ENCODE data around the gene QRICH1.

- no peak for TF ChIP-seq CTCF (IDR thresholded peaks at IDR 0.05; ENCODE audit: extremely low read depth in 1 of 2, insufficient read depth in 1 of 2, low read depth in 1 of 2, low read length in 2 of 2)
- TF ChIP-seq EZH2 (IDR thresholded peaks at IDR 0.05; ENCODE audit: borderline replicate concordance, low read depth, low read length, severe bottlenecking) = no peak
- TF ChIP-seq POLR2A (IDR thresholded peaks at IDR 0.05; ENCODE audit: low read depth, low read length) = no peak
- no peak for TF ChIP-seq FOS (IDR thresholded peaks at IDR 0.05; ENCODE audit: borderline replicate concordance, insufficient read depth, low read length)
Measured at GRCh38 chr3:49104052-49104426, 10.2 kb upstream of the QRICH1 start.
